HL-60 (cell line): ENCODE measurements around the gene PTPRM.

Source experiments
- DNase-seq, 2 experiments: peaks; one replicate each; pipeline ENCODE4 v3.0.0-alpha.2; 2010 to 2020; ENCODE audit warnings: low read depth in 1 of 2, low spot score in 1 of 2
- H3K27ac ChIP-seq: fragments of 250-450 bp; sonication (Bioruptor Pico); replicated peaks from 2 replicates; pipeline ENCODE4 v1.5.1; 2020; ENCODE audit warnings: mild to moderate bottlenecking, moderate library complexity
- H3K27me3 ChIP-seq: fragments of 250-450 bp; sonication (Bioruptor Pico); 2 replicates; pipeline ENCODE4 v1.5.1; 2021; ENCODE audit warnings: mild to moderate bottlenecking, moderate library complexity; ENCODE audit not compliant: insufficient read depth, poor library complexity, severe bottlenecking
- H3K4me3 ChIP-seq: replicated peaks from 2 replicates; pipeline ENCODE4 v1.5.1; 2011; ENCODE audit warnings: mild to moderate bottlenecking, control low read depth, low read length; ENCODE audit not compliant: insufficient read depth
- CTCF ChIP-seq: IDR thresholded peaks from one replicate; pipeline ENCODE4 v1.5.1; 2011; ENCODE audit warnings: low read length, control low read depth, inconsistent platforms; ENCODE audit not compliant: insufficient read depth
- GABPA ChIP-seq: IDR thresholded peaks from 2 replicates; pipeline ENCODE4 v1.6.1; 2012; ENCODE audit warnings: low read depth
- POLR2AphosphoS5 ChIP-seq: IDR thresholded peaks from 2 replicates; pipeline ENCODE4 v1.6.1; 2012; ENCODE audit warnings: low read depth
- REST ChIP-seq: IDR thresholded peaks from 2 replicates; pipeline ENCODE4 v1.6.1; 2012; ENCODE audit warnings: low read depth; ENCODE audit not compliant: insufficient replicate concordance
- SPI1 ChIP-seq: IDR thresholded peaks from 2 replicates; pipeline ENCODE4 v1.6.1; 2012; ENCODE audit warnings: low read depth, mild to moderate bottlenecking, borderline replicate concordance

The PTPRM gene

GRCh38 chr18:7723558-7723957, 156.4 kb downstream of the PTPRM start:
- Histone ChIP-seq H3K27me3 (no peaks in the 10 kb centered on the region), H3K27ac (no peak overlapping the region), H3K4me3 (no peak overlapping the region)
- no peak for DNase-seq
- TF ChIP-seq POLR2AphosphoS5 (no peak), REST (no peak), GABPA (no peak), CTCF (no peak), SPI1 (no peak)

GRCh38 chr18:7725473-7725872, 158.4 kb downstream of the PTPRM start:
- no peaks in the 10 kb centered on the region for H3K27me3 ChIP-seq
- H3K4me3 ChIP-seq, result no peak overlapping the region
- no peak overlapping the region for H3K27ac ChIP-seq
- no peak for TF ChIP-seq POLR2AphosphoS5
- TF ChIP-seq REST, result no peak
- TF ChIP-seq CTCF, result no peak
- no peak for TF ChIP-seq SPI1
- TF ChIP-seq GABPA, result no peak
- no peak for DNase-seq

GRCh38 chr18:7725897-7726296, 158.8 kb downstream of the PTPRM start:
- no peak overlapping the region for H3K27ac ChIP-seq
- H3K4me3 ChIP-seq, result no peak overlapping the region
- TF ChIP-seq CTCF (no peak), GABPA (no peak), POLR2AphosphoS5 (no peak), SPI1 (no peak), REST (no peak)
- H3K27me3 ChIP-seq, result no peaks in the 10 kb centered on the region
- DNase-seq, result no peak
